Measurements from ENCODE around the gene CALHM2. TPM values are rescaled to one million over a fixed set of nuclear protein-coding genes. Genes with fewer than 3 reads are reported as not detected.
A peak's percentile ranks its signal among the peaks of the same experiment; 100 is the strongest.

Gene CALHM2
- polyA plus RNA-seq, 1 of the 3 experiments (the other 2 are of a cell fraction): 0.10 TPM

DNA sequence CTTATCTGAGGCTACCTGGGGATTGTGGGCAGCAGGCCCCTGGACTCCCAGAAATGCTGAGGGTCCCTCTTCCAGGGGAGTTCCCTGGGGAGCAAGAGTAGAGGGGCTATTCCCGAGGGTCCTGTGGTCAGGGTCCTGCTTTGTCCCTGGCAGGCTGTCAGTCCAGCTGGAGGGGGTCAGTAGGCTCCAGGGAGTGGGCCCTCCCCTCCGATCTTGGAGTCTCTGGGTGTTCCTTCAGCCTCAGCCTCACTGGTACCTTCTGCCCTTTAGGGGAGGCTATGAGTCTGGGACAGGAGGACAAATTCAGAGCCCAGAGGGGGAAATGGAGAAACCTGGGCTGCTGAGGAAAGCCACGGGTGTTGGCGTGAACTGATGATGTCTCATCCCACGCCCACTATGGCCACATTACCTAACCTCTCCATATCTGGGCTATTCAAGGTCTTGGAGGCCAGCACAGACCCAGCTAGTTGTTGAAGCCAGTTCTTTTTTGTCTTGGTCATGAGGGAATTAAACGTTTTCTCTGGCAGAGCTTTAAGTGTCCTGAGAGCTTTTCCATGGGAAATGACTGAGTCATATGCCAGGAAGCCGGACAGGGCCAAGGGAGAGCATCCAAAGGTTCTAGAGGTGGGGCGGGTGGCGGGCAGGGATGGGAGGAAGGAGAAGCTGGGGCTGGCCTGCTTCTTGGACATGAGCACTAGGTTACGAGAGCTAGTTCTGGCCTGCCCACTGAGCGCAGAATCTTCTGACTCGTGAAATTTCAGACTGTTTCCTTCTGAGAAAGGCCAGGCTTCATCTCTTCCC is 6.2 kb downstream of the CALHM2 start:
- Histone ChIP-seq H3F3A (replicated peaks; ENCODE audit: insufficient read depth) (peaks cover 5% of the 10 kb centered on the region), H4K20me1 (ENCODE audit: insufficient read depth) (no peaks in the 10 kb centered on the region), H3K4me3 (ENCODE audit: low read depth in 2 of 2, low read length in 1 of 2) (no peak overlapping the region), H3K9me3 (no peaks in the 10 kb centered on the region), H3K79me2 (ENCODE audit: insufficient read depth) (no peaks in the 10 kb centered on the region), H3K27me3 (ENCODE audit: insufficient read depth) (no peaks in the 10 kb centered on the region), H3K27ac (ENCODE audit: low read depth in 2 of 2, low read length in 1 of 2) (peak overlapping the region in 1 of 2 experiments; percentile 77; a peak in 2 of 4 replicates), H2AFZ (ENCODE audit: low read depth) (no peak overlapping the region), H3K4me2 (no peak overlapping the region), H3K9ac (no peak overlapping the region; the same call in 1 of the 2 replicates), H3K36me3 (replicated peaks in 1 of 2; ENCODE audit: control insufficient read depth in 1 of 2, insufficient read depth in 2 of 2, low read length in 1 of 2) (peaks cover 50 to 65% of the 10 kb centered on the region in 2 experiments), H3K4me1 (ENCODE audit: control insufficient read depth in 1 of 2, insufficient read depth in 2 of 2, low read depth in 1 of 2, low read length in 1 of 2) (peaks cover 0 to 9% of the 10 kb centered on the region in 2 experiments; a peak in 1 of 4 replicates), H3K9me2 (no peaks in the 10 kb centered on the region)
- ChIA-PET CTCF (interaction anchor here (1.0 kb wide), 1 partner anchor 29 kb away, joined by 4 read pairs; no protein-coding TSS in a partner anchor), POLR2A (no interaction called here)
- 86% methylated on average over 11 of the region's 12 CpGs for WGBS (ENCODE audit: low lambda C conversion rate)
- no peak for TF ChIP-seq TCF12 (IDR thresholded peaks at IDR 0.05)
- no peak for TF ChIP-seq GABPA (IDR thresholded peaks at IDR 0.05; ENCODE audit: low read depth)
- no peak for TF ChIP-seq FOXJ3 (CRISPR knock-in tag; IDR thresholded peaks at IDR 0.05)
- TF ChIP-seq TEAD4 (IDR thresholded peaks at IDR 0.05; ENCODE audit: borderline replicate concordance, insufficient read depth): no peak
- TF ChIP-seq, protein P1, sequence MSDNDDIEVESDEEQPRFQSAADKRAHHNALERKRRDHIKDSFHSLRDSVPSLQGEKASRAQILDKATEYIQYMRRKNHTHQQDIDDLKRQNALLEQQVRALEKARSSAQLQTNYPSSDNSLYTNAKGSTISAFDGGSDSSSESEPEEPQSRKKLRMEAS (IDR thresholded peaks at IDR 0.05; ENCODE audit: low read depth): no peak
- TF ChIP-seq, protein P2, sequence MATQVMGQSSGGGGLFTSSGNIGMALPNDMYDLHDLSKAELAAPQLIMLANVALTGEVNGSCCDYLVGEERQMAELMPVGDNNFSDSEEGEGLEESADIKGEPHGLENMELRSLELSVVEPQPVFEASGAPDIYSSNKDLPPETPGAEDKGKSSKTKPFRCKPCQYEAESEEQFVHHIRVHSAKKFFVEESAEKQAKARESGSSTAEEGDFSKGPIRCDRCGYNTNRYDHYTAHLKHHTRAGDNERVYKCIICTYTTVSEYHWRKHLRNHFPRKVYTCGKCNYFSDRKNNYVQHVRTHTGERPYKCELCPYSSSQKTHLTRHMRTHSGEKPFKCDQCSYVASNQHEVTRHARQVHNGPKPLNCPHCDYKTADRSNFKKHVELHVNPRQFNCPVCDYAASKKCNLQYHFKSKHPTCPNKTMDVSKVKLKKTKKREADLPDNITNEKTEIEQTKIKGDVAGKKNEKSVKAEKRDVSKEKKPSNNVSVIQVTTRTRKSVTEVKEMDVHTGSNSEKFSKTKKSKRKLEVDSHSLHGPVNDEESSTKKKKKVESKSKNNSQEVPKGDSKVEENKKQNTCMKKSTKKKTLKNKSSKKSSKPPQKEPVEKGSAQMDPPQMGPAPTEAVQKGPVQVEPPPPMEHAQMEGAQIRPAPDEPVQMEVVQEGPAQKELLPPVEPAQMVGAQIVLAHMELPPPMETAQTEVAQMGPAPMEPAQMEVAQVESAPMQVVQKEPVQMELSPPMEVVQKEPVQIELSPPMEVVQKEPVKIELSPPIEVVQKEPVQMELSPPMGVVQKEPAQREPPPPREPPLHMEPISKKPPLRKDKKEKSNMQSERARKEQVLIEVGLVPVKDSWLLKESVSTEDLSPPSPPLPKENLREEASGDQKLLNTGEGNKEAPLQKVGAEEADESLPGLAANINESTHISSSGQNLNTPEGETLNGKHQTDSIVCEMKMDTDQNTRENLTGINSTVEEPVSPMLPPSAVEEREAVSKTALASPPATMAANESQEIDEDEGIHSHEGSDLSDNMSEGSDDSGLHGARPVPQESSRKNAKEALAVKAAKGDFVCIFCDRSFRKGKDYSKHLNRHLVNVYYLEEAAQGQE (IDR thresholded peaks at IDR 0.05; ENCODE audit: low read depth, low read length): no peak
- no peak for TF ChIP-seq EZH2phosphoT487 (IDR thresholded peaks at IDR 0.05; ENCODE audit: borderline replicate concordance, low read depth)
- no peak for TF ChIP-seq SIN3A (IDR thresholded peaks at IDR 0.05; ENCODE audit: borderline replicate concordance, low read depth, low read length)
- TF ChIP-seq, protein P3, sequence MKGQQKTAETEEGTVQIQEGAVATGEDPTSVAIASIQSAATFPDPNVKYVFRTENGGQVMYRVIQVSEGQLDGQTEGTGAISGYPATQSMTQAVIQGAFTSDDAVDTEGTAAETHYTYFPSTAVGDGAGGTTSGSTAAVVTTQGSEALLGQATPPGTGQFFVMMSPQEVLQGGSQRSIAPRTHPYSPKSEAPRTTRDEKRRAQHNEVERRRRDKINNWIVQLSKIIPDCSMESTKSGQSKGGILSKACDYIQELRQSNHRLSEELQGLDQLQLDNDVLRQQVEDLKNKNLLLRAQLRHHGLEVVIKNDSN (IDR thresholded peaks at IDR 0.05; ENCODE audit: borderline replicate concordance, low read depth): no peak
- TF ChIP-seq NRF1 (IDR thresholded peaks at IDR 0.05; ENCODE audit: low read depth, low read length): no peak
- TF ChIP-seq MEF2A (IDR thresholded peaks at IDR 0.05; ENCODE audit: borderline replicate concordance, low read depth): no peak
- TF ChIP-seq JUND (IDR thresholded peaks at IDR 0.05): no peak
- no peak for TF ChIP-seq RCOR1 (IDR thresholded peaks at IDR 0.05; ENCODE audit: low read length)
- no peak for DNase-seq
